ENCODE results near the gene ZNF581. TPM values are rescaled to one million over a fixed set of nuclear protein-coding genes. Genes with fewer than 3 reads are reported as not detected.

ZNF581 gene
- polyA plus RNA-seq, 4 donors = 15.9 to 29.2 (median 23.3) TPM

- DNase-seq = no peak
- H3K4me1 ChIP-seq (ENCODE audit: control insufficient read depth in 3 of 3, insufficient read depth in 2 of 3, low read depth in 1 of 3, low read length in 2 of 3) = peaks cover 0 to 8% (median 0%) of the 10 kb centered on the region in 3 donors
- H3K4me3 ChIP-seq (ENCODE audit: low read depth in 1 of 3, low read length in 3 of 3) = no peak overlapping the region
- WGBS, 3 donors = 90 to 93% (median 93%) methylated on average over 27 to 37 of the region's 37 CpGs
- no peak overlapping the region for H3K27ac ChIP-seq (ENCODE audit: low read depth in 1 of 3, low read length in 2 of 3)
- peaks cover 38 to 92% (median 53%) of the 10 kb centered on the region in 3 donors for H3K36me3 ChIP-seq (ENCODE audit: control insufficient read depth in 3 of 3, insufficient read depth in 2 of 3, low read depth in 1 of 3, low read length in 3 of 3)
- no peaks in the 10 kb centered on the region for H3K9me3 ChIP-seq (ENCODE audit: control insufficient read depth in 2 of 2, insufficient read depth in 1 of 2, low read depth in 1 of 2, low read length in 1 of 2)
- no peaks in the 10 kb centered on the region for H3K27me3 ChIP-seq (ENCODE audit: control insufficient read depth in 3 of 3, insufficient read depth in 3 of 3, low read length in 3 of 3)
- FAIRE-seq = no peak
These were observed 51.4 kb downstream of the ZNF581 start for GRCh38 chr19:55694656-55695491.

Other genes starting within 250 kb of the ZNF581 start
- 10 to 100 TPM in 2 of 4 donors, 1 to 10 TPM in 2; 7.2 to 30.1 (median 16.4) TPM for gene UBE2S, start 235.9 kb upstream of the ZNF581 start, polyA plus RNA-seq
- under 1 TPM in 2 of 4 donors, not detected in 2; 0.12 to 0.21 TPM for gene SHISA7, start 200.3 kb upstream of the ZNF581 start, polyA plus RNA-seq
- gene ISOC2, start 182.0 kb upstream of the ZNF581 start, polyA plus RNA-seq = 100 to 1,000 TPM in 1 of 4 donors, 10 to 100 TPM in 3; 28.8 to 164 (median 78.4) TPM
- not detected for gene C19orf85, start 178.9 kb upstream of the ZNF581 start, polyA plus RNA-seq
- gene ZNF628, start 167.0 kb upstream of the ZNF581 start, polyA plus RNA-seq = 1 to 10 TPM; 1.1 to 7.0 (median 5.0) TPM
- 10 to 100 TPM in 1 of 4 donors, 1 to 10 TPM in 3; 5.8 to 10.2 (median 7.8) TPM for gene NAT14, start 158.5 kb upstream of the ZNF581 start, polyA plus RNA-seq
- gene SSC5D, start 155.2 kb upstream of the ZNF581 start, polyA plus RNA-seq = 1 to 10 TPM in 1 of 4 donors, under 1 TPM in 2, not detected in 1; 0.49 to 2.2 (median 0.54) TPM
- gene SBK2, start 106.5 kb upstream of the ZNF581 start, polyA plus RNA-seq = under 1 TPM in 1 of 4 donors, not detected in 3; 0.06 TPM
- under 1 TPM in 2 of 4 donors, not detected in 2; 0.18 to 0.39 TPM for gene SBK3, start 98.1 kb upstream of the ZNF581 start, polyA plus RNA-seq
- 10 to 100 TPM in 1 of 4 donors, 1 to 10 TPM in 3; 2.2 to 12.7 (median 4.8) TPM for gene ZNF579, start 62.8 kb upstream of the ZNF581 start, polyA plus RNA-seq
- gene FIZ1, start 44.1 kb upstream of the ZNF581 start, polyA plus RNA-seq = 10 to 100 TPM in 1 of 4 donors, 1 to 10 TPM in 3; 7.2 to 13.0 (median 7.4) TPM
- 10 to 100 TPM; 23.2 to 63.5 (median 45.7) TPM for gene ZNF524, start 43.4 kb upstream of the ZNF581 start, polyA plus RNA-seq
- 10 to 100 TPM in 1 of 4 donors, 1 to 10 TPM in 3; 4.0 to 10.3 (median 5.5) TPM for gene ZNF865, start 38.0 kb upstream of the ZNF581 start, polyA plus RNA-seq
- gene ZNF784, start 19.1 kb upstream of the ZNF581 start, polyA plus RNA-seq = 10 to 100 TPM in 3 of 4 donors, 1 to 10 TPM in 1; 9.5 to 16.3 (median 11.0) TPM
- gene ZNF580, start 2.6 kb upstream of the ZNF581 start, polyA plus RNA-seq = 10 to 100 TPM in 3 of 4 donors, 1 to 10 TPM in 1; 8.3 to 28.5 (median 16.6) TPM
- gene CCDC106, start 4.6 kb downstream of the ZNF581 start, polyA plus RNA-seq = 10 to 100 TPM in 1 of 4 donors, 1 to 10 TPM in 3; 2.5 to 12.1 (median 5.6) TPM
- 100 to 1,000 TPM in 2 of 4 donors, 10 to 100 TPM in 2; 74.0 to 161 (median 115) TPM for gene U2AF2, start 11.4 kb downstream of the ZNF581 start, polyA plus RNA-seq
- gene EPN1, start 31.6 kb downstream of the ZNF581 start, polyA plus RNA-seq = 100 to 1,000 TPM; 149 to 193 (median 168) TPM
- gene NLRP9, start 94.8 kb downstream of the ZNF581 start, polyA plus RNA-seq = under 1 TPM in 2 of 4 donors, not detected in 2; 0.01 TPM
- gene RFPL4A, start 115.4 kb downstream of the ZNF581 start, polyA plus RNA-seq = under 1 TPM in 2 of 4 donors, not detected in 2; 0.04 to 0.25 TPM
- gene RFPL4AL1, start 125.5 kb downstream of the ZNF581 start, polyA plus RNA-seq = not detected
- under 1 TPM in 2 of 4 donors, not detected in 2; 0.07 to 0.10 TPM for gene NLRP11, start 188.3 kb downstream of the ZNF581 start, polyA plus RNA-seq
- gene NLRP4, start 192.9 kb downstream of the ZNF581 start, polyA plus RNA-seq = under 1 TPM in 1 of 4 donors, not detected in 3; 0.09 TPM

Data from small intestine (tissue), 7 donors.